ENCODE results near the gene BLOC1S5.

- no peak for TF ChIP-seq EZH2 (IDR thresholded peaks at IDR 0.05; ENCODE audit: insufficient read depth, poor library complexity, severe bottlenecking)
- no peak for TF ChIP-seq EZH2phosphoT487 (IDR thresholded peaks at IDR 0.05; ENCODE audit: insufficient read depth, low read depth)
Measured at GRCh38 chr6:7991536-7991935, 72.7 kb downstream of the BLOC1S5 start.
